ENCODE measurements around the gene POLR2E.

GRCh38 chr19:1131718-1132551 lies 36.8 kb upstream of the POLR2E start:
- TF ChIP-seq CTCF (IDR thresholded peaks at IDR 0.05; ENCODE audit: low read depth, low read length, poor library complexity, severe bottlenecking) (no peak), EZH2phosphoT487 (IDR thresholded peaks at IDR 0.05; ENCODE audit: borderline replicate concordance, low read length) (no peak)
